NB4 (cell line): Measurements from ENCODE around the gene HCRTR1.

Experiments
- MAX ChIP-seq: IDR thresholded peaks from 2 replicates; pipeline ENCODE4 v1.6.1; 2011; ENCODE audit warnings: low read depth, low read length
- POLR2A ChIP-seq: IDR thresholded peaks from 2 replicates; pipeline ENCODE4 v1.6.1; 2011; ENCODE audit warnings: mild to moderate bottlenecking; ENCODE audit not compliant: insufficient read length; ENCODE audit errors: extremely low read depth
- TF ChIP-seq, protein P1 (sequence below): IDR thresholded peaks from one replicate; pipeline ENCODE4 v1.5.1; 2012; ENCODE audit warnings: low read depth, low read length

- TF ChIP-seq, protein P1, sequence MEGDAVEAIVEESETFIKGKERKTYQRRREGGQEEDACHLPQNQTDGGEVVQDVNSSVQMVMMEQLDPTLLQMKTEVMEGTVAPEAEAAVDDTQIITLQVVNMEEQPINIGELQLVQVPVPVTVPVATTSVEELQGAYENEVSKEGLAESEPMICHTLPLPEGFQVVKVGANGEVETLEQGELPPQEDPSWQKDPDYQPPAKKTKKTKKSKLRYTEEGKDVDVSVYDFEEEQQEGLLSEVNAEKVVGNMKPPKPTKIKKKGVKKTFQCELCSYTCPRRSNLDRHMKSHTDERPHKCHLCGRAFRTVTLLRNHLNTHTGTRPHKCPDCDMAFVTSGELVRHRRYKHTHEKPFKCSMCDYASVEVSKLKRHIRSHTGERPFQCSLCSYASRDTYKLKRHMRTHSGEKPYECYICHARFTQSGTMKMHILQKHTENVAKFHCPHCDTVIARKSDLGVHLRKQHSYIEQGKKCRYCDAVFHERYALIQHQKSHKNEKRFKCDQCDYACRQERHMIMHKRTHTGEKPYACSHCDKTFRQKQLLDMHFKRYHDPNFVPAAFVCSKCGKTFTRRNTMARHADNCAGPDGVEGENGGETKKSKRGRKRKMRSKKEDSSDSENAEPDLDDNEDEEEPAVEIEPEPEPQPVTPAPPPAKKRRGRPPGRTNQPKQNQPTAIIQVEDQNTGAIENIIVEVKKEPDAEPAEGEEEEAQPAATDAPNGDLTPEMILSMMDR = no peak
- TF ChIP-seq MAX (no peak), POLR2A (no peak)
Observed at GRCh38 chr1:31575369-31576140, 41.9 kb upstream of the HCRTR1 start.
